ENCODE data around the gene JARID2.

- no peak for TF ChIP-seq CTCF (IDR thresholded peaks at IDR 0.05; ENCODE audit: low read length)
- no peak for TF ChIP-seq EZH2 (optimal IDR thresholded peaks at IDR 0.05; ENCODE audit: low read depth, low read length)
- TF ChIP-seq EZH2phosphoT487 (IDR thresholded peaks at IDR 0.05; ENCODE audit: low read length) = no peak
Measured at GRCh38 chr6:15496345-15497131, 250.7 kb downstream of the JARID2 start.
